Measurements from ENCODE around the gene RPTOR. TPM values are rescaled to one million over a fixed set of nuclear protein-coding genes. Genes with fewer than 3 reads are reported as not detected.

RPTOR gene
- total and polyA plus RNA-seq, 10 of the 15 experiments (the other 5 are each of a cell fraction or from before 2014, with no cell fraction given), result 0.18 to 32.1 (median 7.8) TPM

DNA sequence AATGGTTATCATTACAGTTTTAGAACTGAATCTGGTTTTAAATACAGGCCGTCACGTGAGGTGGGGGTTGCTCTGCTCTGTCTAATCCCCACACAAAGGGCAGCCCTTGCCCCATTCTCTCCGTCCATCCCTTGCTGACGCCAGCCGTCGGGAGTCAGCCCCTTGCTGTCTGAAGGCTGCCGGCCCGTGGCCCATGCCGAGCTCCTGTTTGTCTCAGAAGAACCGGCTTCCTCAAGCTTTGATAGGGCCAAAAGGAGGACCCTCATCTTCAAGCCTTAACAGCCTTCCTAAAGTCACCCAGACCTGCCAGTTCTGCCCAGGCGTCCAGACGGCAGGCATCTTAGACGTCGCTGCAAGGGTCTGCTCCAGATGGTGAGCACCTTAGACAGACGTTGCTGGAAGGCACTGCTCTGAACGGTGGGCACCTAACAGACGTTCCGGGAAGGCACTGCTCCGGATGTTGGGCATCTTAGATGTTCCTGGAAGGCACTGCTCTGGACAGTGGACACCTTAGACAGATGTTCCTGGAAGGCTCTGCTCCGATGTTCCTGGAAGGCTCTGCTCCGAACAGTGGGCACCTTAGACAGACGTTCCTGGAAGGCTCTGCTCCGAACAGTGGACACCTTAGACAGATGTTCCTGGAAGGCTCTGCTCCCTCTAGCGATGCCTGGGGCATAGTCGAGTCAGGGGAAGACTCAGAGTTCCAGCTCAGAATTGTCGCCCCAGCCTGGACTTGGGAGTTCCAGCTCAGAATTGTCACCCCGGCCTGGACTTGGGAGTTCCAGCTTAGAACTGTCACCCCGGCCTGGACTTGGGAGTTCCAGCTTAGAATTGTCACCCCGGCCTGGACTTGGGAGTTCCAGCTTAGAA, 411.9 kb downstream of the RPTOR start:
- Histone ChIP-seq H3K27me3 (replicated peaks in 1 of 2; ENCODE audit: control insufficient read depth in 2 of 2, insufficient read depth in 2 of 2, low read length in 1 of 2) (no peaks in the 10 kb centered on the region), H3K36me3 (ENCODE audit: control insufficient read depth in 2 of 2, insufficient read depth in 2 of 2, low read length in 1 of 2) (no peaks in the 10 kb centered on the region), H3K4me1 (ENCODE audit: control insufficient read depth, insufficient read depth, low read length) (no peaks in the 10 kb centered on the region), H3K9ac (ENCODE audit: control insufficient read depth, insufficient read depth, low read length) (no peak overlapping the region), H3K9me3 (replicated peaks; ENCODE audit: control insufficient read depth, insufficient read depth, low read length) (no peaks in the 10 kb centered on the region), H3K4me3 (no peak overlapping the region), H3K79me2 (ENCODE audit: control insufficient read depth, insufficient read depth, low read length) (no peaks in the 10 kb centered on the region), H3K4me2 (ENCODE audit: control insufficient read depth, insufficient read depth) (no peak overlapping the region), H2AFZ (ENCODE audit: control insufficient read depth, low read depth, low read length) (no peak overlapping the region), H4K20me1 (ENCODE audit: control insufficient read depth, insufficient read depth) (no peaks in the 10 kb centered on the region), H3K27ac (ENCODE audit: control insufficient read depth, insufficient read depth) (no peak overlapping the region)
- CTCF ChIA-PET, result interaction anchor here (0.6 kb wide), 1 partner anchor 90 kb away, joined by 4 read pairs; no protein-coding TSS in a partner anchor
- DNase-seq (ENCODE audit: low read depth, low spot score) (no peak), ATAC-seq (no peak), FAIRE-seq (no peak)
- RAD21 ChIA-PET (ENCODE audit: unreplicated experiment), result no interaction called here
- TF ChIP-seq NFXL1 (IDR thresholded peaks at IDR 0.05; ENCODE audit: borderline replicate concordance), result no peak
- TF ChIP-seq, protein P1, sequence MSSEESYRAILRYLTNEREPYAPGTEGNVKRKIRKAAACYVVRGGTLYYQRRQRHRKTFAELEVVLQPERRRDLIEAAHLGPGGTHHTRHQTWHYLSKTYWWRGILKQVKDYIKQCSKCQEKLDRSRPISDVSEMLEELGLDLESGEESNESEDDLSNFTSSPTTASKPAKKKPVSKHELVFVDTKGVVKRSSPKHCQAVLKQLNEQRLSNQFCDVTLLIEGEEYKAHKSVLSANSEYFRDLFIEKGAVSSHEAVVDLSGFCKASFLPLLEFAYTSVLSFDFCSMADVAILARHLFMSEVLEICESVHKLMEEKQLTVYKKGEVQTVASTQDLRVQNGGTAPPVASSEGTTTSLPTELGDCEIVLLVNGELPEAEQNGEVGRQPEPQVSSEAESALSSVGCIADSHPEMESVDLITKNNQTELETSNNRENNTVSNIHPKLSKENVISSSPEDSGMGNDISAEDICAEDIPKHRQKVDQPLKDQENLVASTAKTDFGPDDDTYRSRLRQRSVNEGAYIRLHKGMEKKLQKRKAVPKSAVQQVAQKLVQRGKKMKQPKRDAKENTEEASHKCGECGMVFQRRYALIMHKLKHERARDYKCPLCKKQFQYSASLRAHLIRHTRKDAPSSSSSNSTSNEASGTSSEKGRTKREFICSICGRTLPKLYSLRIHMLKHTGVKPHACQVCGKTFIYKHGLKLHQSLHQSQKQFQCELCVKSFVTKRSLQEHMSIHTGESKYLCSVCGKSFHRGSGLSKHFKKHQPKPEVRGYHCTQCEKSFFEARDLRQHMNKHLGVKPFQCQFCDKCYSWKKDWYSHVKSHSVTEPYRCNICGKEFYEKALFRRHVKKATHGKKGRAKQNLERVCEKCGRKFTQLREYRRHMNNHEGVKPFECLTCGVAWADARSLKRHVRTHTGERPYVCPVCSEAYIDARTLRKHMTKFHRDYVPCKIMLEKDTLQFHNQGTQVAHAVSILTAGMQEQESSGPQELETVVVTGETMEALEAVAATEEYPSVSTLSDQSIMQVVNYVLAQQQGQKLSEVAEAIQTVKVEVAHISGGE (CRISPR knock-in tag; IDR thresholded peaks at IDR 0.05), result no peak
- no peak for TF ChIP-seq CHD1 (IDR thresholded peaks at IDR 0.05; ENCODE audit: low read depth, low read length)
- TF ChIP-seq EP300 (IDR thresholded peaks at IDR 0.05; ENCODE audit: borderline replicate concordance in 1 of 2, control insufficient read depth in 1 of 2, low read depth in 2 of 2, low read length in 2 of 2), result no peak
- TF ChIP-seq, protein P2, sequence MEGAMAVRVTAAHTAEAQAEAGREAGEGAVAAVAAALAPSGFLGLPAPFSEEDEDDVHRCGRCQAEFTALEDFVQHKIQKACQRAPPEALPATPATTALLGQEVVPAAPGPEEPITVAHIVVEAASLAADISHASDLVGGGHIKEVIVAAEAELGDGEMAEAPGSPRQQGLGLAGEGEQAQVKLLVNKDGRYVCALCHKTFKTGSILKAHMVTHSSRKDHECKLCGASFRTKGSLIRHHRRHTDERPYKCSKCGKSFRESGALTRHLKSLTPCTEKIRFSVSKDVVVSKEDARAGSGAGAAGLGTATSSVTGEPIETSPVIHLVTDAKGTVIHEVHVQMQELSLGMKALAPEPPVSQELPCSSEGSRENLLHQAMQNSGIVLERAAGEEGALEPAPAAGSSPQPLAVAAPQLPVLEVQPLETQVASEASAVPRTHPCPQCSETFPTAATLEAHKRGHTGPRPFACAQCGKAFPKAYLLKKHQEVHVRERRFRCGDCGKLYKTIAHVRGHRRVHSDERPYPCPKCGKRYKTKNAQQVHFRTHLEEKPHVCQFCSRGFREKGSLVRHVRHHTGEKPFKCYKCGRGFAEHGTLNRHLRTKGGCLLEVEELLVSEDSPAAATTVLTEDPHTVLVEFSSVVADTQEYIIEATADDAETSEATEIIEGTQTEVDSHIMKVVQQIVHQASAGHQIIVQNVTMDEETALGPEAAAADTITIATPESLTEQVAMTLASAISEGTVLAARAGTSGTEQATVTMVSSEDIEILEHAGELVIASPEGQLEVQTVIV (IDR thresholded peaks at IDR 0.05; ENCODE audit: borderline replicate concordance, partially characterized antibody), result no peak
- TF ChIP-seq, protein P3, sequence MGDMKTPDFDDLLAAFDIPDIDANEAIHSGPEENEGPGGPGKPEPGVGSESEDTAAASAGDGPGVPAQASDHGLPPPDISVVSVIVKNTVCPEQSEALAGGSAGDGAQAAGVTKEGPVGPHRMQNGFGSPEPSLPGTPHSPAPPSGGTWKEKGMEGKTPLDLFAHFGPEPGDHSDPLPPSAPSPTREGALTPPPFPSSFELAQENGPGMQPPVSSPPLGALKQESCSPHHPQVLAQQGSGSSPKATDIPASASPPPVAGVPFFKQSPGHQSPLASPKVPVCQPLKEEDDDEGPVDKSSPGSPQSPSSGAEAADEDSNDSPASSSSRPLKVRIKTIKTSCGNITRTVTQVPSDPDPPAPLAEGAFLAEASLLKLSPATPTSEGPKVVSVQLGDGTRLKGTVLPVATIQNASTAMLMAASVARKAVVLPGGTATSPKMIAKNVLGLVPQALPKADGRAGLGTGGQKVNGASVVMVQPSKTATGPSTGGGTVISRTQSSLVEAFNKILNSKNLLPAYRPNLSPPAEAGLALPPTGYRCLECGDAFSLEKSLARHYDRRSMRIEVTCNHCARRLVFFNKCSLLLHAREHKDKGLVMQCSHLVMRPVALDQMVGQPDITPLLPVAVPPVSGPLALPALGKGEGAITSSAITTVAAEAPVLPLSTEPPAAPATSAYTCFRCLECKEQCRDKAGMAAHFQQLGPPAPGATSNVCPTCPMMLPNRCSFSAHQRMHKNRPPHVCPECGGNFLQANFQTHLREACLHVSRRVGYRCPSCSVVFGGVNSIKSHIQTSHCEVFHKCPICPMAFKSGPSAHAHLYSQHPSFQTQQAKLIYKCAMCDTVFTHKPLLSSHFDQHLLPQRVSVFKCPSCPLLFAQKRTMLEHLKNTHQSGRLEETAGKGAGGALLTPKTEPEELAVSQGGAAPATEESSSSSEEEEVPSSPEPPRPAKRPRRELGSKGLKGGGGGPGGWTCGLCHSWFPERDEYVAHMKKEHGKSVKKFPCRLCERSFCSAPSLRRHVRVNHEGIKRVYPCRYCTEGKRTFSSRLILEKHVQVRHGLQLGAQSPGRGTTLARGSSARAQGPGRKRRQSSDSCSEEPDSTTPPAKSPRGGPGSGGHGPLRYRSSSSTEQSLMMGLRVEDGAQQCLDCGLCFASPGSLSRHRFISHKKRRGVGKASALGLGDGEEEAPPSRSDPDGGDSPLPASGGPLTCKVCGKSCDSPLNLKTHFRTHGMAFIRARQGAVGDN (IDR thresholded peaks at IDR 0.05), result no peak
- TF ChIP-seq RAD21 (IDR thresholded peaks at IDR 0.05; ENCODE audit: insufficient read depth, low read depth, low read length), result no peak
- no peak for TF ChIP-seq MEF2B (IDR thresholded peaks at IDR 0.05; ENCODE audit: partially characterized antibody, poor library complexity, severe bottlenecking)
- TF ChIP-seq GABPA (IDR thresholded peaks at IDR 0.05; ENCODE audit: low read depth), result no peak
- SMC1A ChIA-PET (ENCODE audit: uncharacterized antibody, unreplicated experiment), result interaction anchor here (0.8 to 1.8 kb wide), 5 partner anchors 13 to 91 kb away, joined by 3 to 5 read pairs (median 3); no protein-coding TSS in a partner anchor
- intact Hi-C loops (cut with micrococcal nuclease; ENCODE audit: unreplicated experiment) (no loop called here), in situ Hi-C loops (cut with MboI) (no loop called here)
- WGBS (ENCODE audit: insufficient coverage, insufficient replicate concordance, low lambda C conversion rate, missing lambda C conversion rate), result 87% methylated on average over 27 of the region's 29 CpGs
- BruUV-seq (replicated peaks), result no TSS peak
- POLR2A ChIA-PET, result interaction anchor here (0.6 kb wide), 1 partner anchor 757 kb away, joined by 3 read pairs; no protein-coding TSS in a partner anchor
